ENCODE data around the gene COL4A1.
"Not testable (repeated sequence)": the region's sequence is repeated elsewhere in the genome, so short reads cannot be mapped to it uniquely, and the experiment has no call there.

COL4A1 gene

GRCh38 chr13:110126391-110126961 lies 180.5 kb downstream of the COL4A1 start:
- H3K9me3 Mint-ChIP-seq (ENCODE audit: low read depth): no peaks in the 10 kb centered on the region
- no peaks in the 10 kb centered on the region for H3K36me3 Mint-ChIP-seq
- H3K27ac Mint-ChIP-seq: no peak overlapping the region
- peaks cover 12% of the 10 kb centered on the region for H3K27me3 Mint-ChIP-seq
- H3K4me1 Mint-ChIP-seq (ENCODE audit: low read depth): no peaks in the 10 kb centered on the region
- no peak overlapping the region for H3K4me3 Mint-ChIP-seq

- Mint-ChIP-seq H3K27ac (no peak overlapping the region), H3K4me1 (ENCODE audit: low read depth) (no peaks in the 10 kb centered on the region), H3K9me3 (ENCODE audit: low read depth) (no peaks in the 10 kb centered on the region), H3K27me3 (peaks cover 12% of the 10 kb centered on the region), H3K4me3 (no peak overlapping the region), H3K36me3 (no peaks in the 10 kb centered on the region)
Measured at GRCh38 chr13:110125613-110126272, 181.2 kb downstream of the COL4A1 start.

- no peaks in the 10 kb centered on the region for H3K9me3 Mint-ChIP-seq (ENCODE audit: low read depth)
- H3K36me3 Mint-ChIP-seq: no peaks in the 10 kb centered on the region
- H3K27ac Mint-ChIP-seq: no peak overlapping the region
- no peaks in the 10 kb centered on the region for H3K4me1 Mint-ChIP-seq (ENCODE audit: low read depth)
- H3K4me3 Mint-ChIP-seq: no peak overlapping the region
- H3K27me3 Mint-ChIP-seq: peaks cover 12% of the 10 kb centered on the region
Measured at GRCh38 chr13:110125157-110125556, 181.8 kb downstream of the COL4A1 start.

GRCh38 chr13:110124201-110124940 lies 182.6 kb downstream of the COL4A1 start:
- no peaks in the 10 kb centered on the region for H3K4me1 Mint-ChIP-seq (ENCODE audit: low read depth)
- no peaks in the 10 kb centered on the region for H3K9me3 Mint-ChIP-seq (ENCODE audit: low read depth)
- H3K36me3 Mint-ChIP-seq: no peaks in the 10 kb centered on the region
- no peak overlapping the region for H3K27ac Mint-ChIP-seq
- H3K4me3 Mint-ChIP-seq: no peak overlapping the region
- H3K27me3 Mint-ChIP-seq: peaks cover 9% of the 10 kb centered on the region

GRCh38 chr13:110123041-110123809 lies 183.7 kb downstream of the COL4A1 start:
- no peaks in the 10 kb centered on the region for H3K9me3 Mint-ChIP-seq (ENCODE audit: low read depth)
- H3K27ac Mint-ChIP-seq: no peak overlapping the region

GRCh38 chr13:110121422-110122083 lies 185.4 kb downstream of the COL4A1 start:
- Mint-ChIP-seq H3K27ac (no peak overlapping the region), H3K4me3 (no peak overlapping the region), H3K36me3 (no peaks in the 10 kb centered on the region), H3K9me3 (ENCODE audit: low read depth) (no peaks in the 10 kb centered on the region), H3K4me1 (ENCODE audit: low read depth) (no peaks in the 10 kb centered on the region), H3K27me3 (peaks cover 11% of the 10 kb centered on the region)

More at GRCh38 chr13:110123041-110123809, 183.7 kb downstream of the COL4A1 start:
- Mint-ChIP-seq H3K27me3 (peaks cover 9% of the 10 kb centered on the region), H3K36me3 (no peaks in the 10 kb centered on the region), H3K4me1 (ENCODE audit: low read depth) (no peaks in the 10 kb centered on the region), H3K4me3 (no peak overlapping the region)

GRCh38 chr13:110119935-110120905 lies 186.7 kb downstream of the COL4A1 start:
- Mint-ChIP-seq H3K36me3 (no peaks in the 10 kb centered on the region), H3K4me3 (no peak overlapping the region), H3K27ac (no peak overlapping the region), H3K4me1 (ENCODE audit: low read depth) (no peaks in the 10 kb centered on the region), H3K27me3 (peaks cover 9% of the 10 kb centered on the region), H3K9me3 (ENCODE audit: low read depth) (no peaks in the 10 kb centered on the region)

- no peak overlapping the region for H3K4me3 Mint-ChIP-seq
- H3K27ac Mint-ChIP-seq: no peak overlapping the region
- H3K36me3 Mint-ChIP-seq: no peaks in the 10 kb centered on the region
- no peaks in the 10 kb centered on the region for H3K9me3 Mint-ChIP-seq (ENCODE audit: low read depth)
- H3K4me1 Mint-ChIP-seq (ENCODE audit: low read depth): no peaks in the 10 kb centered on the region
- H3K27me3 Mint-ChIP-seq: peaks cover 11% of the 10 kb centered on the region
Measured at GRCh38 chr13:110118106-110118505, 188.9 kb downstream of the COL4A1 start.

- no peak overlapping the region for H3K27ac Mint-ChIP-seq
- H3K27me3 Mint-ChIP-seq: peaks cover 9% of the 10 kb centered on the region
- no peaks in the 10 kb centered on the region for H3K36me3 Mint-ChIP-seq
- no peak overlapping the region for H3K4me3 Mint-ChIP-seq
- no peaks in the 10 kb centered on the region for H3K4me1 Mint-ChIP-seq (ENCODE audit: low read depth)
- no peaks in the 10 kb centered on the region for H3K9me3 Mint-ChIP-seq (ENCODE audit: low read depth)
Measured at GRCh38 chr13:110116072-110116487, 190.9 kb downstream of the COL4A1 start.

GRCh38 chr13:110115591-110115990 lies 191.4 kb downstream of the COL4A1 start:
- no peaks in the 10 kb centered on the region for H3K36me3 Mint-ChIP-seq
- H3K27me3 Mint-ChIP-seq: peaks cover 9% of the 10 kb centered on the region
- H3K9me3 Mint-ChIP-seq (ENCODE audit: low read depth): no peaks in the 10 kb centered on the region
- H3K4me1 Mint-ChIP-seq (ENCODE audit: low read depth): no peaks in the 10 kb centered on the region
- H3K27ac Mint-ChIP-seq: no peak overlapping the region
- no peak overlapping the region for H3K4me3 Mint-ChIP-seq

GRCh38 chr13:110114316-110114715 lies 192.6 kb downstream of the COL4A1 start:
- Mint-ChIP-seq H3K27me3 (peaks cover 9% of the 10 kb centered on the region), H3K36me3 (no peaks in the 10 kb centered on the region), H3K27ac (no peak overlapping the region), H3K9me3 (ENCODE audit: low read depth) (no peaks in the 10 kb centered on the region), H3K4me3 (no peak overlapping the region), H3K4me1 (ENCODE audit: low read depth) (no peaks in the 10 kb centered on the region)

- no peaks in the 10 kb centered on the region for H3K9me3 Mint-ChIP-seq (ENCODE audit: low read depth)
- H3K27me3 Mint-ChIP-seq: peaks cover 9% of the 10 kb centered on the region
- H3K27ac Mint-ChIP-seq: no peak overlapping the region
- H3K4me1 Mint-ChIP-seq (ENCODE audit: low read depth): no peaks in the 10 kb centered on the region
- H3K36me3 Mint-ChIP-seq: no peaks in the 10 kb centered on the region
- H3K4me3 Mint-ChIP-seq: no peak overlapping the region
Measured at GRCh38 chr13:110113284-110113764, 193.6 kb downstream of the COL4A1 start.

- H3K27ac Mint-ChIP-seq; H3K4me1 Mint-ChIP-seq (ENCODE audit: low read depth); H3K4me3 Mint-ChIP-seq; H3K27me3 Mint-ChIP-seq; H3K9me3 Mint-ChIP-seq (ENCODE audit: low read depth); H3K36me3 Mint-ChIP-seq: not testable (repeated sequence)
Measured at GRCh38 chr13:110112379-110112778, 194.6 kb downstream of the COL4A1 start.
